GM12801 (cell line): ENCODE measurements around the gene CSNK1D.

Experiments used
- CTCF ChIP-seq: IDR thresholded peaks from one replicate; pipeline ENCODE4 v1.5.1; 2011; ENCODE audit warnings: control low read depth; ENCODE audit not compliant: insufficient read length; ENCODE audit errors: extremely low read depth

The CSNK1D gene

GRCh38 chr17:82239401-82239925 lies 34.0 kb downstream of the CSNK1D start:
- no peak for TF ChIP-seq CTCF

GRCh38 chr17:82238472-82239201 lies 34.9 kb downstream of the CSNK1D start:
- TF ChIP-seq CTCF = no peak

- TF ChIP-seq CTCF = no peak
Observed at GRCh38 chr17:82237746-82238471, 35.6 kb downstream of the CSNK1D start.

DNA sequence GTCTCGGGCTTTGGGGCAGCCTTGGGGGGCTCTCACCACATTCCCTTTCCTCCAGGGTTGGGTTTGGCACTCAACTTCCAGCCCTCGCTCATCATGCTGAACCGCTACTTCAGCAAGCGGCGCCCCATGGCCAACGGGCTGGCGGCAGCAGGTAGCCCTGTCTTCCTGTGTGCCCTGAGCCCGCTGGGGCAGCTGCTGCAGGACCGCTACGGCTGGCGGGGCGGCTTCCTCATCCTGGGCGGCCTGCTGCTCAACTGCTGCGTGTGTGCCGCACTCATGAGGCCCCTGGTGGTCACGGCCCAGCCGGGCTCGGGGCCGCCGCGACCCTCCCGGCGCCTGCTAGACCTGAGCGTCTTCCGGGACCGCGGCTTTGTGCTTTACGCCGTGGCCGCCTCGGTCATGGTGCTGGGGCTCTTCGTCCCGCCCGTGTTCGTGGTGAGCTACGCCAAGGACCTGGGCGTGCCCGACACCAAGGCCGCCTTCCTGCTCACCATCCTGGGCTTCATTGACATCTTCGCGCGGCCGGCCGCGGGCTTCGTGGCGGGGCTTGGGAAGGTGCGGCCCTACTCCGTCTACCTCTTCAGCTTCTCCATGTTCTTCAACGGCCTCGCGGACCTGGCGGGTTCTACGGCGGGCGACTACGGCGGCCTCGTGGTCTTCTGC lies 36.3 kb downstream of the CSNK1D start:
- TF ChIP-seq CTCF = no peak

- TF ChIP-seq CTCF = no peak
Observed at GRCh38 chr17:82236142-82236971, 37.1 kb downstream of the CSNK1D start.

GRCh38 chr17:82235775-82236141 lies 37.7 kb downstream of the CSNK1D start:
- no peak for TF ChIP-seq CTCF
